Measurements from ENCODE around the gene FUBP3. TPM values are rescaled to one million over a fixed set of nuclear protein-coding genes. Genes with fewer than 3 reads are reported as not detected.

The FUBP3 gene
- total RNA-seq, 2 experiments from 2014 or later = 36.4 to 40.8 TPM

DNA sequence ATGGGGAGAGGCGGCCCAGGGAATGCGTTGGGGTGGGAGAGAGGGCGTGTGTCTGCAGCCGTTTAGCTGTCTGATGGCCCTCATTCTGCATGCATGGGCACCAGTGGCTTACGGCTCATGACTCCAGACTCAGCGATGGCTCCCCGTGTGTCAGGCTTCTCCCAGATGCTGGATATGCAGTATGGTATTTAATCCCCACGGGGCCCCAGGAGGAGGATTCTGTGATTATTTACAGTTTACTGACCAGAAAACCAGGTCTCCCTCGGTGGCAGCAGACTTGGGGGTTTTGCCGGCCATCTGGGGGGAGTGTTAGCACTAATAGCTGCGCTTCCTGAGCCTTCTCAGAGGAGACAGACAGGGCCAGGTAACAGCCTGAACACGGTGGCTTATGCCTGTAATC lies 89.3 kb downstream of the FUBP3 start:
- peaks cover 2% of the 10 kb centered on the region for H3K36me3 Mint-ChIP-seq (ENCODE audit: low read depth)
- no peak overlapping the region for H3K4me3 Mint-ChIP-seq
- no peaks in the 10 kb centered on the region for H3K9me3 Mint-ChIP-seq (ENCODE audit: insufficient read depth)
- ChIA-PET CTCF (interaction anchor here (1.2 kb wide), 1 partner anchor 15 kb away, joined by 3 read pairs; no protein-coding TSS in a partner anchor), POLR2A (no interaction called here)
- ATAC-seq = no peak
- no peak overlapping the region for H3K27ac Mint-ChIP-seq
- peaks cover 54% of the 10 kb centered on the region for H3K27me3 Mint-ChIP-seq (ENCODE audit: low read depth)
- peaks cover 11% of the 10 kb centered on the region for H3K4me1 Mint-ChIP-seq (ENCODE audit: low read depth)
- DNase-seq = no peak

GRCh38 chr9:130669965-130670364 lies 90.6 kb downstream of the FUBP3 start:
- ChIA-PET CTCF (no interaction called here), POLR2A (no interaction called here)
- ATAC-seq = no peak
- peaks cover 9% of the 10 kb centered on the region for H3K4me1 Mint-ChIP-seq (ENCODE audit: low read depth)
- H3K36me3 Mint-ChIP-seq (ENCODE audit: low read depth) = peaks cover 2% of the 10 kb centered on the region
- H3K4me3 Mint-ChIP-seq = no peak overlapping the region
- no peak for DNase-seq
- no peak overlapping the region for H3K27ac Mint-ChIP-seq
- H3K27me3 Mint-ChIP-seq (ENCODE audit: low read depth) = peaks cover 44% of the 10 kb centered on the region
- H3K9me3 Mint-ChIP-seq (ENCODE audit: insufficient read depth) = no peaks in the 10 kb centered on the region

DNA sequence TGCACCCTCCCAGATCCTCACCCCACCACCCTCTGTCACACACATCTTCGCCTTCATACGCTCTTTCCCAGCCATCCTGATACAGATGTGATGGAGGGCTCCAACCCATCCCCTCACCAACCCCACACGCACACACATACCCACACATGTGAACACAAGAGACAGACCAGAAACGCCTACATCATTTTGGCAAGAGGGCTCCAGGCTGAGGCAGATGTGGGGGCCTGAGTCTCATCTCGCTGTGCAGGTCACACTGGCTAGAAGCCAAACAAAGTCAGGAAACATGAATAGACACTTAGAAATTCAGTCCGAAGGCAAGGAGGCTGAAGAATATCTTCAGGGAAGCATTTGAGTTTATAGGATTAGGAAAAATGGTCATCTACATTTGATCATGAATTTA lies 91.3 kb downstream of the FUBP3 start:
- Mint-ChIP-seq H3K27me3 (ENCODE audit: low read depth) (peaks cover 37% of the 10 kb centered on the region), H3K27ac (no peak overlapping the region), H3K9me3 (ENCODE audit: insufficient read depth) (no peaks in the 10 kb centered on the region), H3K4me3 (no peak overlapping the region), H3K4me1 (ENCODE audit: low read depth) (peaks cover 5% of the 10 kb centered on the region), H3K36me3 (ENCODE audit: low read depth) (no peaks in the 10 kb centered on the region)
- ATAC-seq = no peak
- no peak for DNase-seq
- ChIA-PET POLR2A (no interaction called here), CTCF (interaction anchor here (0.7 kb wide), 1 partner anchor 12 kb away, joined by 4 read pairs; no protein-coding TSS in a partner anchor)

DNA sequence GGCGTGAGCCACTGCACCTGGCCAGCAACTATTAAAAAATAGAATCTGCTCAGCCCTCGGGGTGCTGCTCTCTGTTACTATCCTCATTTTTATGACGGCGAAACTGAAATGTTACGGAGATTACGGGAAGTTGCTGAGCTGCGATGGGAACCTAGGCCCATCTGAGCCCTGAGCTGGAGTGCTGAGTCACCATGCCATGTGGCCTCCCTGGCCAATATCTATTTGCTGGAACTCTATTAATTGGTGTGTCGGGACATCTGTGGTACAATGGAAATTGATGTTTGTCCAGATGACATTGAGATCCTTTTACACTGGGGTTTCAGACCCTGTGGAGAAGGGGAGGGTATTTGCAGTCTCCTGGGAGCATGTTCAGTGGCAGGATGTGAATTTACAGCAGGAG lies 93.1 kb downstream of the FUBP3 start:
- no peak for ATAC-seq
- CTCF ChIA-PET = interaction anchor here (0.9 kb wide), 1 partner anchor 374 kb away, joined by 3 read pairs; no protein-coding TSS in a partner anchor
- POLR2A ChIA-PET = no interaction called here
- Mint-ChIP-seq H3K36me3 (ENCODE audit: low read depth) (no peaks in the 10 kb centered on the region), H3K27ac (no peak overlapping the region), H3K4me3 (no peak overlapping the region), H3K4me1 (ENCODE audit: low read depth) (peaks cover 3% of the 10 kb centered on the region), H3K9me3 (ENCODE audit: insufficient read depth) (no peaks in the 10 kb centered on the region), H3K27me3 (ENCODE audit: low read depth) (peaks cover 21% of the 10 kb centered on the region)
- no peak for DNase-seq

DNA sequence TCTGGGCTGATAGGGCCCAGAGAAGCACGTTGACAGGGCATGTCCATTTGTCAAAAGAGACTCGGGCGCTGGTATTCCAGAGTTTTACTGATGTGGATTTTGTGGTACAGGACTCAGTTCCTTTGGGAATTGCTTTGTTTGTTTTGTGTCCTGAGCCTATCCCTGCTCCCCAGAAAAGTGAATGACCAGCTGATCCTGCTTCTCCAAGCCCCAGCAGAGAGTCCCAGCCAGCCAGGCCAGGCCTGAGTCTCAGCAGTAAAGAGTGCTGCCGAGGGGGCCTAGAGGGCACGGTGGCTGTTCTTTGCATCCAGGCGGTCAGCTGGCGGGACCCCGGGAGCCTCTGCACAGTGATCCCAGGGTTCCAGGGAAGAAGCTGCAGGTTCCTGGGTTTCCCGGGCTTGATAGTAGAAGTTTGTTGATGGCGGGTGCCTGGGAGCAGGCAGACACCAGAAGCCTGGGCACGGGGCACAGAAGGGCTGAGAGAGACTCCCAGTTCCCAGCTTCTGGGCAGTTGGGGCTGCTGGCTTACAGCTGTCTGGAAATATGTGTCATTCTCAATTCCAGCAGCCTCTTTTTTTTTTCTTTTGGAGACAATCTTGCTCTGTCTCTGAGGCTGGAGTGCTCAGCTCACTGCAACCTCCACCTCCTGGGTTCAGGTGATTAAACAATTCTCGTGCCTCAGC lies 93.7 kb downstream of the FUBP3 start:
- H3K27me3 Mint-ChIP-seq (ENCODE audit: low read depth) = peaks cover 17% of the 10 kb centered on the region
- ChIA-PET POLR2A (no interaction called here), CTCF (no interaction called here)
- DNase-seq (no peak), ATAC-seq (no peak)
- no peaks in the 10 kb centered on the region for H3K9me3 Mint-ChIP-seq (ENCODE audit: insufficient read depth)
- H3K36me3 Mint-ChIP-seq (ENCODE audit: low read depth) = no peaks in the 10 kb centered on the region
- H3K4me3 Mint-ChIP-seq = no peak overlapping the region
- no peak overlapping the region for H3K27ac Mint-ChIP-seq
- H3K4me1 Mint-ChIP-seq (ENCODE audit: low read depth) = peaks cover 3% of the 10 kb centered on the region

DNA sequence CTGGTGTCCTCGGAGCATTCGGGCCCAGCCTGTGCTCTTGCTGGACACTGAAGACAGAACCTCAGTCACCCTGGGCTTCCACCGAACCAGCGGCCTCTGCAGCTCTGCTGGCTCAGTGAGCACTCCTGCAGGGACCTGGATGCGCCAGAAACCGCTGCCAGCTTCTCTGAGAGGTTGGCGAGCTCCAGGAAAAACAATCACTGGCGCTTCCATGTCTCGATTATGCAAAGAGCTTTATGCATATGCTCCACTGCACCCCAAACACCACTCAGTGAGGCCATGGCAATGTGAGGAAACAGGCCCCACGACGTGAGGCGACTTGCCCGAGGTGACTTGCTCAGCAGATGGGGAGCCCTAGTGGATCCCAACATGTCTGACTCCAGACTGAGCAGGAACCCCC lies 96.0 kb downstream of the FUBP3 start:
- DNase-seq (no peak), ATAC-seq (no peak)
- Mint-ChIP-seq H3K36me3 (ENCODE audit: low read depth) (no peaks in the 10 kb centered on the region), H3K4me1 (ENCODE audit: low read depth) (no peaks in the 10 kb centered on the region), H3K9me3 (ENCODE audit: insufficient read depth) (no peaks in the 10 kb centered on the region), H3K27ac (no peak overlapping the region), H3K4me3 (no peak overlapping the region), H3K27me3 (ENCODE audit: low read depth) (peaks cover 24% of the 10 kb centered on the region)
- ChIA-PET CTCF (no interaction called here), POLR2A (no interaction called here)

- no peaks in the 10 kb centered on the region for H3K36me3 Mint-ChIP-seq (ENCODE audit: low read depth)
- peaks cover 20% of the 10 kb centered on the region for H3K27me3 Mint-ChIP-seq (ENCODE audit: low read depth)
- H3K4me1 Mint-ChIP-seq (ENCODE audit: low read depth) = peaks cover 3% of the 10 kb centered on the region
- ChIA-PET CTCF (no interaction called here), POLR2A (no interaction called here)
- no peak overlapping the region for H3K27ac Mint-ChIP-seq
- DNase-seq = no peak
- no peaks in the 10 kb centered on the region for H3K9me3 Mint-ChIP-seq (ENCODE audit: insufficient read depth)
- no peak overlapping the region for H3K4me3 Mint-ChIP-seq
- no peak for ATAC-seq
These were observed 97.9 kb downstream of the FUBP3 start for GRCh38 chr9:130677252-130677651.

DNA sequence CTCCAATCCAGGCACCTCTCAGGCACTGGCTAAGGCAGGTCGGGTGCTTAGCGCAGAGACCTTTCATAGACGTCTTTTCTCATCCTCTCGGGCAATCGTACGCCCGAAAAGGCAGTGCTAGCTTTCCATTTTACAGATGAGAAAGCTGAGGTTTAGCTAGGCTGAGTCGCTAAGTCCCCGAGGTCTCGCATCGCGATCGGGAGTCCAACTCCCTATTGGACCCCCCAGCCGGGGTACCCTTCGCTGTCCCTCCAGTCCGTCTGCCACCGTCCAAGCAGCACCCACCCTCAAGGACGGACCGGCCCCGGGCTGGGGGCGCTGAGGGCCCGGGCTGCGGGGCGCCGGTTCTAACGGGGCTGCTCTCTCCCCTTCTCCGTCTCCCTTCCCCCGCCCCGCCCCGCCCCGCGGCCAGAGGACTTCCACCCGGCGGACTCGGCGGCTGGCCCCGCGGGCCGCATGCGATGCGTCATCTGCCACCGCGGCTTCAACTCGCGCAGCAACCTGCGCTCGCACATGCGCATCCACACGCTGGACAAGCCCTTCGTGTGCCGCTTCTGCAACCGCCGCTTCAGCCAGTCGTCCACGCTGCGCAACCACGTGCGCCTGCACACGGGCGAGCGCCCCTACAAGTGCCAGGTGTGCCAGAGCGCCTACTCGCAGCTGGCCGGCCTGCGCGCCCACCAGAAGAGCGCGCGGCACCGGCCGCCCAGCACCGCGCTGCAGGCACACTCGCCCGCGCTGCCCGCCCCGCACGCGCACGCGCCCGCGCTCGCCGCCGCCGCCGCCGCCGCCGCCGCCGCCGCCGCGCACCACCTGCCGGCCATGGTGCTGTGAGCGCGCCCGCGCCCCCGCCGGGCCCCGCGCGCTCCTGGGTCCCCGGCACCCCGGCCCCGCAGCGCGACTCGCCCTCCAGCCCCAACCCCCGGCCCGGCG lies 101.7 kb downstream of the FUBP3 start:
- peaks cover 21% of the 10 kb centered on the region for H3K27me3 Mint-ChIP-seq (ENCODE audit: low read depth)
- no peaks in the 10 kb centered on the region for H3K36me3 Mint-ChIP-seq (ENCODE audit: low read depth)
- H3K4me3 Mint-ChIP-seq = peak overlapping the region; percentile 45
- no peaks in the 10 kb centered on the region for H3K9me3 Mint-ChIP-seq (ENCODE audit: insufficient read depth)
- H3K4me1 Mint-ChIP-seq (ENCODE audit: low read depth) = peaks cover 6% of the 10 kb centered on the region
- CTCF ChIA-PET = interaction anchor here (1.2 to 2.8 kb wide), 7 partner anchors 12 to 227 kb away, joined by 4 to 32 read pairs (median 5); partner anchors contain the start of gene EXOSC2
- POLR2A ChIA-PET = interaction anchor here (2.2 kb wide), 1 partner anchor 12 kb away, joined by 6 read pairs; the partner anchor contains the start of gene EXOSC2
- ATAC-seq (peak; percentile 67), DNase-seq (peak; percentile 61)
- H3K27ac Mint-ChIP-seq = no peak overlapping the region

GRCh38 chr9:130681769-130682420 lies 102.5 kb downstream of the FUBP3 start:
- Mint-ChIP-seq H3K27me3 (ENCODE audit: low read depth) (peaks cover 21% of the 10 kb centered on the region), H3K4me3 (peak overlapping the region; percentile 74)

GRCh38 chr9:130682421-130683121 lies 103.2 kb downstream of the FUBP3 start:
- Mint-ChIP-seq H3K27me3 (ENCODE audit: low read depth) (peaks cover 24% of the 10 kb centered on the region), H3K4me1 (ENCODE audit: low read depth) (peaks cover 6% of the 10 kb centered on the region), H3K36me3 (ENCODE audit: low read depth) (no peaks in the 10 kb centered on the region), H3K4me3 (peak overlapping the region; percentile 74), H3K27ac (peak overlapping the region; percentile 66), H3K9me3 (ENCODE audit: insufficient read depth) (no peaks in the 10 kb centered on the region)
- POLR2A ChIA-PET = interaction anchor here (2.2 kb wide), 1 partner anchor 11 kb away, joined by 6 read pairs; the partner anchor contains the start of gene EXOSC2
- ATAC-seq (no peak), DNase-seq (peak; percentile 66)
- CTCF ChIA-PET = interaction anchor here (0.6 to 3.2 kb wide), 24 partner anchors 8 to 364 kb away, joined by 3 to 51 read pairs (median 4); partner anchors contain the start of genes EXOSC2 and FUBP3

More at GRCh38 chr9:130681769-130682420, 102.5 kb downstream of the FUBP3 start:
- H3K27ac Mint-ChIP-seq = no peak overlapping the region
- DNase-seq (peak; percentile 26), ATAC-seq (peak; percentile 40)
- no peaks in the 10 kb centered on the region for H3K9me3 Mint-ChIP-seq (ENCODE audit: insufficient read depth)
- CTCF ChIA-PET = interaction anchor here (0.6 to 3.2 kb wide), 22 partner anchors 9 to 364 kb away, joined by 3 to 51 read pairs (median 4); partner anchors contain the start of gene EXOSC2
- peaks cover 6% of the 10 kb centered on the region for H3K4me1 Mint-ChIP-seq (ENCODE audit: low read depth)
- POLR2A ChIA-PET = interaction anchor here (2.2 kb wide), 1 partner anchor 12 kb away, joined by 6 read pairs; the partner anchor contains the start of gene EXOSC2
- no peaks in the 10 kb centered on the region for H3K36me3 Mint-ChIP-seq (ENCODE audit: low read depth)

GRCh38 chr9:130685104-130685503 lies 105.7 kb downstream of the FUBP3 start:
- no peaks in the 10 kb centered on the region for H3K9me3 Mint-ChIP-seq (ENCODE audit: insufficient read depth)

More at GRCh38 chr9:130685104-130685503, 105.7 kb downstream of the FUBP3 start:
- CTCF ChIA-PET = interaction anchor here (1.2 to 1.7 kb wide), 4 partner anchors 8 to 225 kb away, joined by 6 to 17 read pairs (median 6); partner anchors contain the start of gene EXOSC2
- ATAC-seq (no peak), DNase-seq (no peak)
- POLR2A ChIA-PET = no interaction called here
- peaks cover 17% of the 10 kb centered on the region for H3K4me1 Mint-ChIP-seq (ENCODE audit: low read depth)
- no peaks in the 10 kb centered on the region for H3K36me3 Mint-ChIP-seq (ENCODE audit: low read depth)
- H3K4me3 Mint-ChIP-seq = no peak overlapping the region
- peaks cover 20% of the 10 kb centered on the region for H3K27me3 Mint-ChIP-seq (ENCODE audit: low read depth)
- H3K27ac Mint-ChIP-seq = no peak overlapping the region
